Measurements from ENCODE around the gene SKIC8.

GRCh38 chr15:78322243-78322642 lies 22.8 kb upstream of the SKIC8 start:
- TF ChIP-seq CTCF (IDR thresholded peaks at IDR 0.05): no peak
- TF ChIP-seq POLR2A (IDR thresholded peaks at IDR 0.05): no peak
